Thyroid gland (tissue), 4 donors: Measurements from ENCODE around the gene ACTN2.

Experiments used
- CTCF ChIP-seq, 6 experiments: fragments of 200-600 bp in 3 of 6; fragments of 450-650 bp in 3 of 6; sonication (generic) in 3 of 6; IDR thresholded peaks; one replicate each; pipeline ENCODE4 v1.5.1; 2016 to 2019; ENCODE audit warnings: antibody characterized with exemption in 6 of 6, mild to moderate bottlenecking in 2 of 6, inconsistent platforms in 1 of 6, moderate library complexity in 1 of 6
- POLR2A ChIP-seq, 2 donors: fragments of 450-650 bp; IDR thresholded peaks; one replicate each; pipeline ENCODE4 v1.6.1; 2017; ENCODE audit warnings: antibody characterized with exemption in 2 of 2, mild to moderate bottlenecking in 2 of 2, moderate library complexity in 1 of 2

DNA sequence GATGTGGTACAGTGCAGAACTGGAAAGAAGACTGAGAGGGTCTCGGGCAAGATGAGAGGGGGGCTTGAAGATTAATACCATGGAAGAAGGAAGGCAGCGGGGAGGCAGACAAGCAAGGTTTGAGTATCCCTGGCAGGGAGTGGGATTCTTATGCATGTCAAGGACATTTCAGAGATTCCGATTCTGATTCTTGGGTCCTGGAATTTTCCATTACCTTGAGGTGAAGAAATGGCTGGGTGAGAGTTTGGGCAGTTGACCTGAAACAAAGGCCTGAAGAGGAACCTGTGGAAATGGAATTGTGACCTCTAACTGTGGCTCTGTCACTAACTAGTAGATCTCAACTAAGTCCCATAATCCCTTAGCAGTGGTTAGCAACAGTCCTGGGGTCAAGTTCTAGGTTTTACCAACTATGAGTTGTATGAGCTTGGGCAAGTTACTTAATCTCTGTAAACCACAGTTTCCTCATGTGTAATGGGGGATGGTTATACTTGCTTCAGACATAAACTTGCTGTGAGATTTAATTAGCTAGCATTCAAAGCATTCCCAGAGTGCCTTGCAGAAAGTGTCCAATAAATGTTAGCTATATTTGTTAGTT, 8.6 kb upstream of the ACTN2 start:
- TF ChIP-seq CTCF (IDR thresholded peaks at IDR 0.05) (no peak), POLR2A (IDR thresholded peaks at IDR 0.05) (no peak)
